NB4 (cell line): Measurements from ENCODE around the gene ARHGEF16.

Source experiments
- CTCF ChIP-seq: IDR thresholded peaks from one replicate; pipeline ENCODE4 v1.5.1; 2012; ENCODE audit warnings: low read depth, low read length
- MYC ChIP-seq: IDR thresholded peaks from 2 replicates; pipeline ENCODE4 v1.6.1; 2011; ENCODE audit warnings: low read depth, low read length
- POLR2A ChIP-seq: IDR thresholded peaks from 2 replicates; pipeline ENCODE4 v1.6.1; 2011; ENCODE audit warnings: mild to moderate bottlenecking; ENCODE audit not compliant: insufficient read length; ENCODE audit errors: extremely low read depth
- TF ChIP-seq, protein P1 (sequence below): IDR thresholded peaks from 2 replicates; pipeline ENCODE4 v1.6.1; 2011; ENCODE audit warnings: low read depth, low read length

- TF ChIP-seq CTCF (no peak), POLR2A (no peak), MYC (no peak)
- TF ChIP-seq, protein P1, sequence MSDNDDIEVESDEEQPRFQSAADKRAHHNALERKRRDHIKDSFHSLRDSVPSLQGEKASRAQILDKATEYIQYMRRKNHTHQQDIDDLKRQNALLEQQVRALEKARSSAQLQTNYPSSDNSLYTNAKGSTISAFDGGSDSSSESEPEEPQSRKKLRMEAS, result no peak
These were observed 48.4 kb downstream of the ARHGEF16 start for GRCh38 chr1:3502641-3503524.
